Right lobe of liver (tissue), 4 donors: ENCODE data around the gene MZF1.

Source experiments
- CTCF ChIP-seq, 4 donors: fragments of 200-600 bp in 3 of 4; fragments of 450-650 bp in 1 of 4; IDR thresholded peaks; one replicate each; pipeline versions ENCODE4 v1.5.1 to v1.8.0; 2016 to 2022; ENCODE audit warnings: antibody characterized with exemption in 4 of 4, mild to moderate bottlenecking in 2 of 4
- POLR2A ChIP-seq: fragments of 450-650 bp; IDR thresholded peaks from one replicate; pipeline ENCODE4 v1.6.1; 2017; ENCODE audit warnings: antibody characterized with exemption, mild to moderate bottlenecking
- donor health status: DM: no; HTN: no; CAD: no.
- donor health status: DM: no; HTN: no; CAD: no.
- donor health status: DM: no; HTN: yes; CAD: no.

GRCh38 chr19:58549664-58550361 lies 23.3 kb downstream of the MZF1 start:
- no peak for TF ChIP-seq CTCF (IDR thresholded peaks at IDR 0.05)
- TF ChIP-seq POLR2A = no peak
